GM21447 (cell line): ENCODE measurements around the gene GUCY1A2.

Source experiments
- ATAC-seq: cut with Tn5 transposase; IDR thresholded peaks from one replicate; pipeline ENCODE4 v1.9.1; 2021; ENCODE audit not compliant: unreplicated experiment

The GUCY1A2 gene

GRCh38 chr11:106748059-106748458 is 270.2 kb downstream of the GUCY1A2 start:
- ATAC-seq = no peak

GRCh38 chr11:106745941-106746340 is 272.3 kb downstream of the GUCY1A2 start:
- ATAC-seq = no peak

DNA sequence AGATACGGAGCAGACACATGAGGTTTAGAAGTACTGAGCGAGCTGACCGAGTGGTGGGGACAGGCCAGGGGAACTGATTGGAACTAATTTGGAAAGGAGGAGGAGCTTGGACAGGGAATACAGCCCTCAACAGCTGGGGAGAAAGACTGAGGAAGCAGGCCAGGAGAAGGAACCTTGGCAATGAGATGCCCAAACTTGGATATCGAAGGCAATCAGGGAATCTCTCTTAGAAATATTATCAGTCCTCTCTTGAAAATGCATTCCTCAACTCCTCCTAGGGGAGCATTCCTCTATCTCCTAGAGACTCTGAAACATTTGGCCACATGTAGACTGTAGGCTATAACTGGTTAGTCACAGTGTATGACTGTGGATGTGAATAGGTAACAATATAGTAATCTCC is 284.6 kb downstream of the GUCY1A2 start:
- no peak for ATAC-seq

GRCh38 chr11:106728859-106729258 is 289.4 kb downstream of the GUCY1A2 start:
- ATAC-seq = no peak

GRCh38 chr11:106728379-106728778 is 289.9 kb downstream of the GUCY1A2 start:
- ATAC-seq = no peak

GRCh38 chr11:106727256-106727655 is 291.0 kb downstream of the GUCY1A2 start:
- ATAC-seq = no peak

DNA sequence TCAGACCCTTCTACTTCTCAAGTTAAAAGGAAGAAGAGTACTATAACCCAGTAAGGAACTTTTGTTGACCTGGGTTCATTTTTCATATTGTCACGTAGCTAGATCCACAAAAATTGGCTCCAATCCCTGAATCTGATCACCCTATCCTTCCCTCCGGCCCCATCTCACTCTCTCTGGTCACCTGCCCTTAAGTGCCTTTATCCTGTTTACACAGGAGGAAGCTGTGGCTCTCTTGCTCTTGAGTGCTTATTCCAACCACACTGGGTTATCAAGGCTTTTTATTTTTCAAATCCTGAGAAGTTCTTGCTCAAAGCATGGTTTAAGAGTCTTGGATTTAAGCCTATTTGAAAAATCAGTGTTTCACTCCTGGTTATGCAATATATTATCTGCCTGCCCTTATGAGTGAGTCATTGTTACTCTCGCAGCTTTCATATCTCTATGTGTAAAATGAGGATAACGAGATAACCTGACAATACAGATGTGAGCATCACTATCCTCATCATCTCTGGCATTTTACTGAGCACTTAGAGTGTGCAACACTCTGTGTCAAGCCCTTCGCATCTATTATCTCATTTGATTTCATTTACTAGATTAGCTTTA is 293.9 kb downstream of the GUCY1A2 start:
- no peak for ATAC-seq

GRCh38 chr11:106723071-106723470 is 295.2 kb downstream of the GUCY1A2 start:
- no peak for ATAC-seq

DNA sequence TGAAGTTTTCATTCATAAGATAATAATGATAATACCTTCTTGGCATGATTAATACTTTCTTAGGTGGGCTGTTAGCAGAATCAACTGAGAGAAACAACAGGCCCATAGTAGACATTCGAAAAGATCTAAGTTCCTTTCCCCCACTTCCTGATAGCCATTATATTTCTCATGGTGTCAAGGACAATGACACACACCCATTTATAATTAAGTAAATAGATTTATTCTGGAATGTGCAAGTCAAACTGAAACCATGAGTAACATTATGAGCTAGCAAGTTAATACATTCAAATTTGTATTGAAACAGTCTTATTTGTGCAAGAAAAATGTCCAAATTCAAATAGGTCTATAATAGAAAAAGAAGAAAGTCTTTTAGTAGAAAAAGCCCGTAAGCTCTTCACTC is 301.1 kb downstream of the GUCY1A2 start:
- no peak for ATAC-seq

GRCh38 chr11:106714199-106714598 is 304.1 kb downstream of the GUCY1A2 start:
- no peak for ATAC-seq

- no peak for ATAC-seq
Observed at GRCh38 chr11:106708348-106708747, 309.9 kb downstream of the GUCY1A2 start.

GRCh38 chr11:106706355-106706754 is 311.9 kb downstream of the GUCY1A2 start:
- ATAC-seq = no peak

DNA sequence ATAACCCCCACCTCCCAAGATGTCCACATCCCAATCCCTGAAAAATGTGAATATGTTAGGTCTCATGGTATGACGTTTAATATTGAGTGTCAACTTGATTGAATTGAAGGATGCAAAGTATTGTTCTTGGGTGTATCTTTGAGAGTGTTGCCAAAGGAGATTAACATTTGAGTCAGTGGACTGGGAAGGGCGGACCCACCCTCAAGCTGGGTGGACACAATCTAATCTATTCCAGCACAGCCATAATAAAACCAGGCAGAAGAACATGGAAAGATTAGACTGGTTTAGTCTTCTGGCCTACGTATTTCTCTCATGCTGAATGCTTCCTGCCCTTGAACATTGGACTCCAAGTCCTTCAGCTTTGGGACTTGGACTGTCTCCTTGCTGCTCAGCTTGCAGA is 315.5 kb downstream of the GUCY1A2 start:
- no peak for ATAC-seq

DNA sequence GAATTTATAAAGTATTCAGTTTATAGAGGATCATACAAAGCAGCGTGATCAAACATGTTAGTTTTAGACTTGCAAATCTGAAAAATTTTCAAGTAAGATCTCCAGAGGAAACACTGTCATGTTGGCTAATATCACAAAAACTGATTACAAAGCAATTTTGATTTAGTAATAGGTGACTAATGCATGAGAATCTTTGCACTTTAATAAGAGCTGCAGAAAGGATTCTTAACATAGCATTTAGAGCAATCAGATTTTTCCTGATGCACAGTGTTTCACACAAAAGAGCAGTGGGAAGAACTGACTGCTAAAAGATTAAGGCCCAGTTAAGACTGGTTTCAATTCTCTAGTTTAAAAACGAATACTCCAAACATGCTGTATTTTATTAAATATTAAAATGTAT is 321.2 kb downstream of the GUCY1A2 start:
- ATAC-seq = no peak

DNA sequence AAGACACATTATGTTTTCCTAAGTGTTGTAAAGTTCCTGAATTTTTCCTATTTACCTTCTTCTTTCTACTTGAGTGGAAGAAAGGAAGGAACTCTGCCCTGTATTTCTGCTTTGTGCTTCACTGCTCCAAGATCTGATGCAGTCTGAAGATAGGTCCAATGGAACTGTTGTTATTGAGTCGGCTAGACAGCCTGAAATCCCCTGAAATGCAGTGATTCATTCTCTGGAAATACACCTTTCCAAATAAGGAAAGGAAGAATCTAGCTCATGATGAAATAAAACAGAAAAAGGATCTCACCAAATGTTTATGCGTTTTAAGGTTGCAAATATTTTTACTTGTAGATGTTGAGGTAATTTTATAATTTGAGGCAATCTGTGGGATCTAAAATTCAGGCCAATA is 322.8 kb downstream of the GUCY1A2 start:
- ATAC-seq = no peak

GRCh38 chr11:106694501-106694900 is 323.8 kb downstream of the GUCY1A2 start:
- no peak for ATAC-seq

- ATAC-seq = no peak
Observed at GRCh38 chr11:106691807-106692365, 326.4 kb downstream of the GUCY1A2 start.

GRCh38 chr11:106690923-106691322 is 327.4 kb downstream of the GUCY1A2 start:
- ATAC-seq = no peak

GRCh38 chr11:106684944-106685343 is 333.3 kb downstream of the GUCY1A2 start:
- no peak for ATAC-seq

DNA sequence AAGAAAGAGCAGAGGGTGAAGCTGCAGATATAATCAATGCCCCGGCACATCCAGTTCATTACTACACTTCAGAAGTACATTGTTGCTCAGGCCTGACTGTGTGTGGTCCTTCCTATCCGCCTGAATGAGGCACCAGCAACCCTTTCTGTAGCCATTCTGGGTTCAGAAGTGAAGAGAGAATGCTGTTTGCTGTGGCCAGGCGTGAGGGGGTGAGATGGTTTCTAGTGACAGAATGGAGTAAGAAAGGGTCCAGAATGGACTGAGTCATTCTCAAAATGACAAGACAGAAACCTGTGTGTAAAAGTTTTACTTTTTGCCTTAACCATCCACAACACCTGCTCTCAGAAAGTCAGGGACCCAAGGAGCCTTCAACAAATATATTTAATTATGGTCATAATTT is 334.8 kb downstream of the GUCY1A2 start:
- no peak for ATAC-seq

GRCh38 chr11:106681435-106681834 is 336.8 kb downstream of the GUCY1A2 start:
- ATAC-seq = no peak

GRCh38 chr11:106679581-106679980 is 338.7 kb downstream of the GUCY1A2 start:
- ATAC-seq = no peak

DNA sequence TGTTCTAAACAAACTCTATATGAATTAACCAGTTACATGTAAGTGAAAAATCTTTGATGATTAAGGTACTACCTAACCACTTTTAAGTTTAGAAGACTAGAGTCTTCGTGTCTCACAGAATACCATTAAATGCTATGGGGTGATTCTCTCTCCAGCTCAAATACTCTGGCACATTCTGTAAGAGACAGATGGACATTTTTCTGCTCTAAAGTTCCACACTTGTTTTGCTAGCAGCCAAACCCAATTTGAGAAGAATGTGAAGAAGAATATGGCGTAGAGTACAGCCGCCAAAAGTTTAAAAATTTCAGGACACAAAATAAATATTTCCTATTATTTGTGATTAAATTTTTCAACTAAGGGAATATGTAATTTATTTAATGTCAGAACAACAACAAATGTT is 339.1 kb downstream of the GUCY1A2 start:
- ATAC-seq = no peak
